Tibial nerve (tissue), 3 donors: ENCODE measurements around the gene RBM20.

Source experiments
- CTCF ChIP-seq, 5 experiments: fragments of 200-600 bp in 3 of 5; fragments of 450-650 bp in 2 of 5; sonication (generic) in 3 of 5; IDR thresholded peaks; one replicate each; pipeline ENCODE4 v1.5.1; 2016 to 2019; ENCODE audit warnings: antibody characterized with exemption in 5 of 5, mild to moderate bottlenecking in 3 of 5, moderate library complexity in 2 of 5
- POLR2A ChIP-seq, 2 donors: fragments of 450-650 bp; IDR thresholded peaks; one replicate each; pipeline ENCODE4 v1.6.1; 2017; ENCODE audit warnings: antibody characterized with exemption in 2 of 2, mild to moderate bottlenecking in 2 of 2, moderate library complexity in 2 of 2

DNA sequence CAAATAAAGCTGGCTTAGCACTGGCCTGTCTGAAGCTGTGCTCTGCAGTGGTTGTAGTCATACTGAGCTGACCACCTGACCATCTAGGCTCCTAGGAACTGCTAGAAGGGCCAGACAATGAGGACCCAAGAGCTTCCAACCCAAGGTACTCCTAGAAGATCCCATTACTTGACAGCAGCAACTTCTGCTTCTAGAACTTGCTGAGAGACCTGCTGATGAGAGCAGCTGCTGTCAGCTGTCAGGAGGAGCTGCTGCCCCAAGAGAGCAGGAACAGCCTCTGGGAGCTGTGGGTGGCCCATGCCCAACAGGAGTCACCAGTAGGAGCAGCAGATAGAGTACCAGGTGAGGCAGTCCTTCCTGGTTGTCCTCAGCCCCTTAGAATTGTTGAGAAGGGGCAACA, 70.2 kb downstream of the RBM20 start:
- no peak for TF ChIP-seq CTCF (IDR thresholded peaks at IDR 0.05)
- TF ChIP-seq POLR2A (IDR thresholded peaks at IDR 0.05): no peak
